ENCODE results near the gene ATG4B.

The ATG4B gene

GRCh38 chr2:241593271-241593670 is 44.2 kb upstream of the ATG4B start:
- H3K4me3 ChIP-seq (ENCODE audit: insufficient read depth, low read length, poor library complexity, severe bottlenecking), result no peak overlapping the region
- no peaks in the 10 kb centered on the region for H3K9me2 ChIP-seq (replicated peaks; ENCODE audit: insufficient read depth, low read length)
- no peak overlapping the region for H2AFZ ChIP-seq (ENCODE audit: low read depth, low read length, severe bottlenecking)
- 0 out of 2 replicates have a peak, but pooled peaks cover under 1% of the 10 kb centered on the region for H3K9me3 ChIP-seq (ENCODE audit: insufficient read depth, low read length)
- H3K27ac ChIP-seq (ENCODE audit: low read depth, low read length), result no peak overlapping the region
- no peaks in the 10 kb centered on the region; the same call in 1 of the 2 replicates for H3F3A ChIP-seq (ENCODE audit: insufficient read depth)
- TF ChIP-seq, protein P1, sequence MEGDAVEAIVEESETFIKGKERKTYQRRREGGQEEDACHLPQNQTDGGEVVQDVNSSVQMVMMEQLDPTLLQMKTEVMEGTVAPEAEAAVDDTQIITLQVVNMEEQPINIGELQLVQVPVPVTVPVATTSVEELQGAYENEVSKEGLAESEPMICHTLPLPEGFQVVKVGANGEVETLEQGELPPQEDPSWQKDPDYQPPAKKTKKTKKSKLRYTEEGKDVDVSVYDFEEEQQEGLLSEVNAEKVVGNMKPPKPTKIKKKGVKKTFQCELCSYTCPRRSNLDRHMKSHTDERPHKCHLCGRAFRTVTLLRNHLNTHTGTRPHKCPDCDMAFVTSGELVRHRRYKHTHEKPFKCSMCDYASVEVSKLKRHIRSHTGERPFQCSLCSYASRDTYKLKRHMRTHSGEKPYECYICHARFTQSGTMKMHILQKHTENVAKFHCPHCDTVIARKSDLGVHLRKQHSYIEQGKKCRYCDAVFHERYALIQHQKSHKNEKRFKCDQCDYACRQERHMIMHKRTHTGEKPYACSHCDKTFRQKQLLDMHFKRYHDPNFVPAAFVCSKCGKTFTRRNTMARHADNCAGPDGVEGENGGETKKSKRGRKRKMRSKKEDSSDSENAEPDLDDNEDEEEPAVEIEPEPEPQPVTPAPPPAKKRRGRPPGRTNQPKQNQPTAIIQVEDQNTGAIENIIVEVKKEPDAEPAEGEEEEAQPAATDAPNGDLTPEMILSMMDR (IDR thresholded peaks at IDR 0.05; ENCODE audit: insufficient read depth, low read length, poor library complexity, severe bottlenecking), result no peak
- no peak for TF ChIP-seq EZH2phosphoT487 (conservative IDR thresholded peaks at IDR 0.05; ENCODE audit: low read length)
- H3K27me3 ChIP-seq (ENCODE audit: low read length), result no peaks in the 10 kb centered on the region
- no peak overlapping the region for H3K4me2 ChIP-seq (ENCODE audit: low read depth, low read length, poor library complexity, severe bottlenecking)
- H3K36me3 ChIP-seq (ENCODE audit: low read length), result peaks cover 2% of the 10 kb centered on the region; the same call in 1 of the 2 replicates
- H3K79me2 ChIP-seq (ENCODE audit: insufficient read depth, low read length), result no peaks in the 10 kb centered on the region
- no peaks in the 10 kb centered on the region for H4K20me1 ChIP-seq (ENCODE audit: low read depth, low read length)
- no peak overlapping the region for H3K9ac ChIP-seq (ENCODE audit: low read length)

DNA sequence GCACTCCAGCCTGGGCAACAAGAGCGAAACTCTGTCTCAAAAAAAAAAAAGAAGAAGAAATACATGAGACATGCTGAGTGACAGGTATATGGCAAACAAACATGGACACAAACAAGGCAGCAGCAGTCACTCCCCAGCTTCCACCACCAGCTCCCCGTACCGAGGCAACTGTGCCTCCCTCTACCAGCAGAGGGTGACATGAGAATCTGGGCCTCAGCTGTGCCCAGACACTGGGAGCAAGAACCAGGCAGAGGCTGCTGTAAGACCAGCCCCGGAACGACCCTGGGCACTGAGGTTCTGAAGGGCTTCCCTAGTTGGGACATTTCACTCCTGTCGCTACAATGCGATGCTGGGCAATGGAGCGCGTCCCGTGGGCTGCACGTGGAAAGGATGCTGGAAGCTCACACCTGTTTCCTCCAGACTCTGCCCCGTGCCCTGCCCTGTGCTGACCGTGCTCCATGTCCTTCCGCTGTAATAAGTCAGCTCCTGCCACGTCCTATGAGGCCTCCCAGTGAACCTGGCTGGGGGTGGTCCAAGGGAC is 41.8 kb upstream of the ATG4B start:
- no peaks in the 10 kb centered on the region for H3K9me3 ChIP-seq (ENCODE audit: insufficient read depth, low read length)
- no peak overlapping the region for H3K4me2 ChIP-seq (ENCODE audit: low read depth, low read length, poor library complexity, severe bottlenecking)
- H2AFZ ChIP-seq (ENCODE audit: low read depth, low read length, severe bottlenecking), result no peak overlapping the region
- H3K9ac ChIP-seq (ENCODE audit: low read length), result no peak overlapping the region
- no peaks in the 10 kb centered on the region; the same call in 1 of the 2 replicates for H3F3A ChIP-seq (ENCODE audit: insufficient read depth)
- no peaks in the 10 kb centered on the region; the same call in 1 of the 2 replicates for H3K36me3 ChIP-seq (ENCODE audit: low read length)
- TF ChIP-seq, protein P1 (IDR thresholded peaks at IDR 0.05; ENCODE audit: insufficient read depth, low read length, poor library complexity, severe bottlenecking), result no peak
- TF ChIP-seq EZH2phosphoT487 (conservative IDR thresholded peaks at IDR 0.05; ENCODE audit: low read length), result no peak
- no peaks in the 10 kb centered on the region for H3K27me3 ChIP-seq (ENCODE audit: low read length)
- no peak overlapping the region for H3K4me3 ChIP-seq (ENCODE audit: insufficient read depth, low read length, poor library complexity, severe bottlenecking)
- no peaks in the 10 kb centered on the region for H3K9me2 ChIP-seq (replicated peaks; ENCODE audit: insufficient read depth, low read length)
- H3K79me2 ChIP-seq (ENCODE audit: insufficient read depth, low read length), result no peaks in the 10 kb centered on the region
- no peaks in the 10 kb centered on the region for H4K20me1 ChIP-seq (ENCODE audit: low read depth, low read length)
- no peak overlapping the region for H3K27ac ChIP-seq (ENCODE audit: low read depth, low read length)

DNA sequence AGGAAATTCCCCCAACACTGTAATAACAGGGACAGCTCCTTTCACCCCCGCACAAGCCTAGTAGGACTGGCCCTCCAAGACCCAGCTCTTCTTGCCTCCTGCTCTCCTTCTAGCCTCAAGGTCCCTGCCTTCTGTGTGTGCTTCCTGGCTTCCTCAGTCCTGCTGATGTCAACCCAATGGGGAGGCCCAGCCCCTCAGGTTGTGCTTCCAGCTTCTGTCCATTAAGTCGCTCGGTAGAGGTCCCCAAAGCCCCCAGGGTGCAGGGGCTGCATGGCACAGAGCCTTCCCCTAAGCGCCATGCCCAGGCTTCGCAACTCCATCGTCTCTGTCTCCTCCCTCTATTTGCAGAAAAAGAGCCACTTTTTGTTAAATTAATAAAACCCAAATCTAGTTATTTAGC is 39.9 kb upstream of the ATG4B start:
- no peaks in the 10 kb centered on the region for H4K20me1 ChIP-seq (ENCODE audit: low read depth, low read length)
- no peaks in the 10 kb centered on the region for H3K79me2 ChIP-seq (ENCODE audit: insufficient read depth, low read length)
- no peak overlapping the region for H3K9ac ChIP-seq (ENCODE audit: low read length)
- H3K9me2 ChIP-seq (replicated peaks; ENCODE audit: insufficient read depth, low read length), result no peaks in the 10 kb centered on the region
- no peak overlapping the region for H3K4me3 ChIP-seq (ENCODE audit: insufficient read depth, low read length, poor library complexity, severe bottlenecking)
- no peak overlapping the region for H2AFZ ChIP-seq (ENCODE audit: low read depth, low read length, severe bottlenecking)
- no peaks in the 10 kb centered on the region for H3K9me3 ChIP-seq (ENCODE audit: insufficient read depth, low read length)
- no peaks in the 10 kb centered on the region for H3K27me3 ChIP-seq (ENCODE audit: low read length)
- H3K4me2 ChIP-seq (ENCODE audit: low read depth, low read length, poor library complexity, severe bottlenecking), result no peak overlapping the region
- no peaks in the 10 kb centered on the region; the same call in 1 of the 2 replicates for H3K36me3 ChIP-seq (ENCODE audit: low read length)
- no peak overlapping the region for H3K27ac ChIP-seq (ENCODE audit: low read depth, low read length)
- no peaks in the 10 kb centered on the region; the same call in 1 of the 2 replicates for H3F3A ChIP-seq (ENCODE audit: insufficient read depth)
- TF ChIP-seq, protein P1 (IDR thresholded peaks at IDR 0.05; ENCODE audit: insufficient read depth, low read length, poor library complexity, severe bottlenecking), result no peak
- TF ChIP-seq EZH2phosphoT487 (conservative IDR thresholded peaks at IDR 0.05; ENCODE audit: low read length), result no peak
